ENCODE results near the gene CRIP1. TPM values are rescaled to one million over a fixed set of nuclear protein-coding genes. Genes with fewer than 3 reads are reported as not detected.

The CRIP1 gene
- total and polyA plus RNA-seq, 2 donors (not counting 1 experiment from before 2014, with no cell fraction given): 210 to 563 TPM

GRCh38 chr14:105469456-105470349, 17.0 kb upstream of the CRIP1 start:
- no peak overlapping the region for H3K27ac ChIP-seq (ENCODE audit: low read length in 2 of 2)
- no peaks in the 10 kb centered on the region for H3K79me2 ChIP-seq (ENCODE audit: control insufficient read depth, insufficient read depth, low read length)
- ChIA-PET CTCF (interaction anchor here (1.4 to 1.9 kb wide), 3 partner anchors 12 to 59 kb away, joined by 4 to 7 read pairs (median 6); no protein-coding TSS in a partner anchor), POLR2A (no interaction called here)
- no peaks in the 10 kb centered on the region for H3K9me3 Mint-ChIP-seq (ENCODE audit: insufficient read depth)
- peaks cover 0 to 12% of the 10 kb centered on the region in 2 experiments for H3K36me3 ChIP-seq (replicated peaks in 1 of 2; ENCODE audit: control extremely low read depth in 1 of 2, control insufficient read depth in 1 of 2, extremely low read depth in 1 of 2, insufficient read depth in 2 of 2, low read length in 1 of 2)
- H3K27ac Mint-ChIP-seq: no peak overlapping the region
- H3K27me3 Mint-ChIP-seq: no peaks in the 10 kb centered on the region
- H2AFZ ChIP-seq (ENCODE audit: insufficient read depth, low read depth, low read length, poor library complexity, severe bottlenecking): no peak overlapping the region
- H4K20me1 ChIP-seq (ENCODE audit: control insufficient read depth, insufficient read depth, low read length, poor library complexity, severe bottlenecking): peaks cover 5% of the 10 kb centered on the region
- H3K9ac ChIP-seq (ENCODE audit: low read length): no peak overlapping the region
- intact Hi-C loops (cut with micrococcal nuclease): no loop called here
- H3K4me3 ChIP-seq (ENCODE audit: control extremely low read depth in 1 of 5, extremely low read depth in 1 of 5, insufficient read depth in 1 of 5, low read depth in 2 of 5, low read length in 4 of 5): no peak overlapping the region
- 86% methylated on average over 49 of the region's 54 CpGs for WGBS (ENCODE audit: insufficient coverage)
- TF ChIP-seq CTCF (IDR thresholded peaks at IDR 0.05): no peak
- no peak for TF ChIP-seq EZH2 (IDR thresholded peaks at IDR 0.05; ENCODE audit: borderline replicate concordance, insufficient read depth, low read depth, low read length, poor library complexity, severe bottlenecking)
- H3K9me3 ChIP-seq (ENCODE audit: control extremely low read depth in 1 of 3, control insufficient read depth in 2 of 3, insufficient read depth in 1 of 3, low read length in 2 of 3): peaks cover 0 to 11% (median 0%) of the 10 kb centered on the region in 3 donors
- DNase-seq (no peak), ATAC-seq (ENCODE audit: low read depth) (no peak)
- peaks cover 0 to 23% (median 1%) of the 10 kb centered on the region in 4 experiments for H3K27me3 ChIP-seq (replicated peaks in 1 of 4; ENCODE audit: control extremely low read depth in 1 of 4, control insufficient read depth in 3 of 4, insufficient read depth in 4 of 4, low read length in 3 of 4)
- H3K4me1 ChIP-seq (ENCODE audit: control insufficient read depth in 2 of 2, insufficient read depth in 2 of 2, low read length in 2 of 2): peaks cover 8 to 17% of the 10 kb centered on the region in 2 donors
- H3K4me1 Mint-ChIP-seq: peaks cover 14% of the 10 kb centered on the region
- H3K4me2 ChIP-seq (replicated peaks; ENCODE audit: low read depth, low read length, poor library complexity, severe bottlenecking): no peak overlapping the region
- no peak overlapping the region for H3K4me3 Mint-ChIP-seq
